Hepatocyte (in vitro differentiated cells): ENCODE data around the gene SPATA19.

Experiments
- EZH2phosphoT487 ChIP-seq: fragments of 200-600 bp; sonication (generic); IDR thresholded peaks from one replicate; pipeline ENCODE4 v1.6.1; 2018; ENCODE audit warnings: antibody characterized with exemption, mild to moderate bottlenecking, low read depth, moderate library complexity; ENCODE audit not compliant: unreplicated experiment, severe bottlenecking
- TF ChIP-seq, protein P1 (sequence below): fragments of 200-600 bp; sonication (generic); IDR thresholded peaks from 2 replicates; pipeline ENCODE4 v1.5.1; 2016; ENCODE audit warnings: antibody characterized with exemption, mild to moderate bottlenecking; ENCODE audit not compliant: poor library complexity

DNA sequence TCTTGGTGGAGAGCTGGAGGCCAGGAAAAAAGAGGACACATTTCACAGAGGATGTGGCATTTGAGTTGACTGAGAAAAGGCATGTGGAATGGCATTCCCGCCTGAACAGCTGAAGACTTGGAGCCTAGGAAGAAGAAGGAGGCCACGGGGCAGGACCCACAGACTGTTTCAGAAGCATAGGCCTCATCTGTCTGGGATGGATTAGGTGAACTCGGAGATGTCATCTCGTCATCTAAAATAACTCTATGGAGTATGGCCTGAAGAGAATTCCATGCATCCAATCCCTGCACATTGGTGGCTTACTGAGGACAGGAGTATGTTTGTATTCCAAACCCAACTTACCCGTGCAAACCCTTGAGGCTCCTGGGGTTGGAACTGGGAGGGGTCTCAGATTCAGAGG is 16.4 kb downstream of the SPATA19 start:
- TF ChIP-seq, protein P1, sequence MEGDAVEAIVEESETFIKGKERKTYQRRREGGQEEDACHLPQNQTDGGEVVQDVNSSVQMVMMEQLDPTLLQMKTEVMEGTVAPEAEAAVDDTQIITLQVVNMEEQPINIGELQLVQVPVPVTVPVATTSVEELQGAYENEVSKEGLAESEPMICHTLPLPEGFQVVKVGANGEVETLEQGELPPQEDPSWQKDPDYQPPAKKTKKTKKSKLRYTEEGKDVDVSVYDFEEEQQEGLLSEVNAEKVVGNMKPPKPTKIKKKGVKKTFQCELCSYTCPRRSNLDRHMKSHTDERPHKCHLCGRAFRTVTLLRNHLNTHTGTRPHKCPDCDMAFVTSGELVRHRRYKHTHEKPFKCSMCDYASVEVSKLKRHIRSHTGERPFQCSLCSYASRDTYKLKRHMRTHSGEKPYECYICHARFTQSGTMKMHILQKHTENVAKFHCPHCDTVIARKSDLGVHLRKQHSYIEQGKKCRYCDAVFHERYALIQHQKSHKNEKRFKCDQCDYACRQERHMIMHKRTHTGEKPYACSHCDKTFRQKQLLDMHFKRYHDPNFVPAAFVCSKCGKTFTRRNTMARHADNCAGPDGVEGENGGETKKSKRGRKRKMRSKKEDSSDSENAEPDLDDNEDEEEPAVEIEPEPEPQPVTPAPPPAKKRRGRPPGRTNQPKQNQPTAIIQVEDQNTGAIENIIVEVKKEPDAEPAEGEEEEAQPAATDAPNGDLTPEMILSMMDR: no peak
- TF ChIP-seq EZH2phosphoT487: no peak
